NK-92 (cell line): ENCODE measurements around the gene CDC25A.

Source experiments
- DNase-seq: peaks from one replicate; lab custom pipeline; 2025; ENCODE audit not compliant: unreplicated experiment; lab: John Stamatoyannopoulos, UW

The CDC25A gene

DNA sequence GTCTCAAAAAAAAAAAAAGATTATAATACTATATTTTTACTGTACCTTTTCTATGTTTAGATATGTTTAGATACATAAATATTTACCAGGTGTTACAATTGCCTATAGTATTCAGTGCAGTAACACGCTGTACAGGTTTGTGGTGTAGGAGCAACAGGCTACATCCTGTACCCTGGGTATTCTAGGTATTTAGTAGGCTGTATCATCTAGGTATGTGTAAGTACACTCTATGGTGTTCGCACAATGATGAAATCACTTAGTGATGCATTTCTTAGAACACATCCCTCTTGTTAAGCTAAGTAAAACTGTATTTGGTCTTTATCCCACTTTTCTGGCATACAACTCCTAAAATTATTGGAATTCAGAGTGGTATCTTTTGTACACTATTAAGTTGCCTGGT is 77.8 kb downstream of the CDC25A start:
- no peak for DNase-seq

DNA sequence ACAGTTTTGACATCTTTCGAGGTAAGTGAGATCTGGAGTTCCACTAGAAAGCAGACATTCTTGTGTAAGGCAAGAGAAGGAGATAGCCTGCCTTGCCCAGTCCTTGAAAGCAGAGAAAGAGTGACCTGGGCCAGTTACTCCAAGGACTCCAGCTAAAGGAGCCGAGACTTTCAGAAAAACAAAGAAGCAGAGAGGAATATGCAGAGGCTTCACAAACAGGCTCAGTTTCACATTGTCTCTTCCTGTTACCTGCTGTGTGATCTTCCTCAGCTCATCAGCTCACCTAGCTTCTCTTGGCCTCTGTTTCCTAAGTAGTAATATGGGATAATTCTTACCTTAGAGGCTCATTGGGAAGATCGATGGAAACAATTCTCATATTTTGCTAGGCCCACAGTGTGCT is 81.0 kb downstream of the CDC25A start:
- DNase-seq: no peak
